B cell (primary cell): Measurements from ENCODE around the gene GLIS2.

Experiments used
- EZH2 ChIP-seq: IDR thresholded peaks from 2 replicates; pipeline ENCODE4 v1.6.1; 2012; ENCODE audit warnings: borderline replicate concordance, low read depth, mild to moderate bottlenecking, moderate library complexity, low read length; ENCODE audit not compliant: insufficient read depth, poor library complexity, severe bottlenecking
- TF ChIP-seq, protein P1 (sequence below): fragments of 200-600 bp; IDR thresholded peaks from one replicate; pipeline ENCODE4 v1.8.0; 2022; ENCODE audit warnings: antibody characterized with exemption, mild to moderate bottlenecking

GRCh38 chr16:4365014-4365406 is 49.1 kb downstream of the GLIS2 start:
- TF ChIP-seq, protein P1, sequence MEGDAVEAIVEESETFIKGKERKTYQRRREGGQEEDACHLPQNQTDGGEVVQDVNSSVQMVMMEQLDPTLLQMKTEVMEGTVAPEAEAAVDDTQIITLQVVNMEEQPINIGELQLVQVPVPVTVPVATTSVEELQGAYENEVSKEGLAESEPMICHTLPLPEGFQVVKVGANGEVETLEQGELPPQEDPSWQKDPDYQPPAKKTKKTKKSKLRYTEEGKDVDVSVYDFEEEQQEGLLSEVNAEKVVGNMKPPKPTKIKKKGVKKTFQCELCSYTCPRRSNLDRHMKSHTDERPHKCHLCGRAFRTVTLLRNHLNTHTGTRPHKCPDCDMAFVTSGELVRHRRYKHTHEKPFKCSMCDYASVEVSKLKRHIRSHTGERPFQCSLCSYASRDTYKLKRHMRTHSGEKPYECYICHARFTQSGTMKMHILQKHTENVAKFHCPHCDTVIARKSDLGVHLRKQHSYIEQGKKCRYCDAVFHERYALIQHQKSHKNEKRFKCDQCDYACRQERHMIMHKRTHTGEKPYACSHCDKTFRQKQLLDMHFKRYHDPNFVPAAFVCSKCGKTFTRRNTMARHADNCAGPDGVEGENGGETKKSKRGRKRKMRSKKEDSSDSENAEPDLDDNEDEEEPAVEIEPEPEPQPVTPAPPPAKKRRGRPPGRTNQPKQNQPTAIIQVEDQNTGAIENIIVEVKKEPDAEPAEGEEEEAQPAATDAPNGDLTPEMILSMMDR, result no peak
- TF ChIP-seq EZH2, result no peak
